GM12878 (cell line): ENCODE measurements around the gene FRS3.

Experiments used
- BRCA1 ChIP-seq: IDR thresholded peaks from 2 replicates; pipeline ENCODE4 v1.6.1; 2011; ENCODE audit warnings: low read depth, low read length, improper control_type of control experiment
- CTCF ChIP-seq, 3 experiments: IDR thresholded peaks in 2 of 3; conservative IDR thresholded peaks in 1 of 3; 2 replicates each; pipeline ENCODE4 v1.5.1; 2011; ENCODE audit warnings: low read depth in 3 of 3, low read length in 3 of 3, mild to moderate bottlenecking in 3 of 3, control low read depth in 2 of 3, moderate library complexity in 2 of 3, inconsistent platforms in 1 of 3, mixed read lengths in 1 of 3; ENCODE audit not compliant: control insufficient read depth in 2 of 3, insufficient read depth in 1 of 3; ENCODE audit errors: extremely low read depth in 1 of 3
- EED ChIP-seq: sonication (generic); IDR thresholded peaks from 2 replicates; pipeline ENCODE4 v1.6.1; 2016; ENCODE audit warnings: antibody characterized with exemption, low read depth
- FOXK2 ChIP-seq: fragments of 450-650 bp; IDR thresholded peaks from 2 replicates; pipeline ENCODE4 v1.6.1; 2017; ENCODE audit warnings: mild to moderate bottlenecking, moderate library complexity
- NFYB ChIP-seq: IDR thresholded peaks from 2 replicates; pipeline ENCODE4 v1.6.1; 2011; ENCODE audit warnings: low read depth, mild to moderate bottlenecking, low read length, improper control_type of control experiment, moderate library complexity; ENCODE audit not compliant: insufficient read depth
- NR2F1 ChIP-seq: fragments of 450-650 bp; conservative IDR thresholded peaks from 2 replicates; pipeline ENCODE4 v1.6.1; 2017; ENCODE audit warnings: mild to moderate bottlenecking

GRCh38 chr6:41818271-41819054 lies 38.8 kb upstream of the FRS3 start:
- TF ChIP-seq FOXK2 (no peak), BRCA1 (no peak), CTCF (IDR thresholded peaks at IDR 0.05 in 2 of 3, conservative IDR thresholded peaks at IDR 0.05 in 1 of 3; ENCODE audit: control insufficient read depth in 2 of 3, extremely low read depth in 1 of 3, insufficient read depth in 1 of 3, low read depth in 3 of 3, low read length in 3 of 3) (no peak), EED (no peak), NR2F1 (no peak), NFYB (no peak)
